Activated CD4-positive, alpha-beta T cell treated with anti-CD3 and anti-CD28 coated beads, Interleukin-2, amount 10 ng/mL, durations not matched to agents 7 days and 5 days (primary cell): ENCODE measurements around the gene SHROOM1. TPM values are rescaled to one million over a fixed set of nuclear protein-coding genes. Genes with fewer than 3 reads are reported as not detected.

Experiments
- total RNA-seq, 2 experiments: library from RNA; stranded (reverse); gene quantifications; one replicate each; pipeline ENCODE4 v1.2.3, GENCODE V29; 2021

Gene SHROOM1
- total RNA-seq, 2 experiments from 2014 or later = 0.42 to 0.98 TPM

Other genes starting within 250 kb of the SHROOM1 start
- gene IL13, start 172.5 kb downstream of the SHROOM1 start, total RNA-seq = 1 to 10 TPM; 2.5 to 2.8 TPM
- not detected for gene IL4, start 156.7 kb downstream of the SHROOM1 start, total RNA-seq
- 1 to 10 TPM; 7.5 TPM for gene KIF3A, start 93.1 kb downstream of the SHROOM1 start, total RNA-seq
- gene CCNI2, start 83.2 kb downstream of the SHROOM1 start, total RNA-seq = 1 to 10 TPM; 5.5 to 6.2 TPM
- gene SEPTIN8, start 53.4 kb downstream of the SHROOM1 start, total RNA-seq = 10 to 100 TPM; 20.5 to 21.6 TPM
- not detected for gene SOWAHA, start 17.3 kb downstream of the SHROOM1 start, total RNA-seq
- gene GDF9, start 35.8 kb upstream of the SHROOM1 start, total RNA-seq = under 1 TPM; 0.87 to 0.89 TPM
- 100 to 1,000 TPM; 304 to 328 TPM for gene UQCRQ, start 36.0 kb upstream of the SHROOM1 start, total RNA-seq
- gene LEAP2, start 43.0 kb upstream of the SHROOM1 start, total RNA-seq = 1 to 10 TPM; 3.2 to 3.8 TPM
- gene AFF4, start 133.0 kb upstream of the SHROOM1 start, total RNA-seq = 10 to 100 TPM; 33.9 to 40.0 TPM
- 10 to 100 TPM; 27.8 to 31.9 TPM for gene ZCCHC10, start 195.9 kb upstream of the SHROOM1 start, total RNA-seq
- 10 to 100 TPM; 89.5 to 95.4 TPM for gene HSPA4, start 221.4 kb upstream of the SHROOM1 start, total RNA-seq